GM18517 (cell line): ENCODE measurements around the gene DENND2D.
"Not testable (repeated sequence)": the region's sequence is repeated elsewhere in the genome, so short reads cannot be mapped to it uniquely, and the experiment has no call there.

Experiments used
- ATAC-seq: cut with Tn5 transposase; IDR thresholded peaks from one replicate; pipeline ENCODE4 v1.9.1; 2021; ENCODE audit warnings: mild to moderate bottlenecking, moderate library complexity; ENCODE audit not compliant: unreplicated experiment

Gene DENND2D

DNA sequence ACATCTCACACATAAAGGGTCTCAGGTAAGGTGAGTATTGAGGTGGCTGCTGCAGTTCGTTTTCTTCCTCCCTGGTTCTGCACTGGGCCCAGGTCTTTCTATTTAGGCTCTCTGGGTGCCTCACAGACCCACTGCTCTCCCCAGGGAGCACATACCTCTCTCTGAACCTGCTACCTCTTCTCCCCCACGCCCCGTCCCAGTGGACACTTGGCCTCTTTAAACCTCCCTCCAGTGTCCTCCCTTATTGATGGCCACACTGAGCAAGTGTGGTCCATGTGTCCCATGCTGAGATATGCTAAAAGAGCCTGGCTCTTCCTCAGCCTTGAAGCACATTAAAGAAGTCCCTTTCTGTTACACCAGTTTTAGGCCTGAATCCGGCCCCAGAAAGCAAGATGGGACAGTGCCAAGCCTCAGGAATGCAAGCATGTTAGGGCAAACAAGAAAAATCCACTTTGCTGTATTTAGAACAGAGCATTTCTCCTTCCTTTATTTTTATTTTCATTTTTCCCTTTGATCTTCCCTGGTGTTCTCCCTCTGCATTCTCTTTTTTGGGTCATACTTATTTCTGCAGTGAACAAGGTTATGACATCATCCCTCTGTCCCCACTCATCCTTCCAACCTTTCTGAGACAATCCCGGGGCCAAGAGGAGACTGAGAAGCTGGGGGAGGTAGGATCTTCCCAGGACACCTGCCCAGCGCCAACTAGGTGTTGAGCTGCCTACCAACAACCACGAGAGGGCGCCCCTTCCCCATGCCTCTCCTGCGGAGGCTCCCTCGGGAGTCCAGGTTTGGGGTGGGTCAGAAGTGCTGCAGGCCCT lies 22.1 kb upstream of the DENND2D start:
- no peak for ATAC-seq

DNA sequence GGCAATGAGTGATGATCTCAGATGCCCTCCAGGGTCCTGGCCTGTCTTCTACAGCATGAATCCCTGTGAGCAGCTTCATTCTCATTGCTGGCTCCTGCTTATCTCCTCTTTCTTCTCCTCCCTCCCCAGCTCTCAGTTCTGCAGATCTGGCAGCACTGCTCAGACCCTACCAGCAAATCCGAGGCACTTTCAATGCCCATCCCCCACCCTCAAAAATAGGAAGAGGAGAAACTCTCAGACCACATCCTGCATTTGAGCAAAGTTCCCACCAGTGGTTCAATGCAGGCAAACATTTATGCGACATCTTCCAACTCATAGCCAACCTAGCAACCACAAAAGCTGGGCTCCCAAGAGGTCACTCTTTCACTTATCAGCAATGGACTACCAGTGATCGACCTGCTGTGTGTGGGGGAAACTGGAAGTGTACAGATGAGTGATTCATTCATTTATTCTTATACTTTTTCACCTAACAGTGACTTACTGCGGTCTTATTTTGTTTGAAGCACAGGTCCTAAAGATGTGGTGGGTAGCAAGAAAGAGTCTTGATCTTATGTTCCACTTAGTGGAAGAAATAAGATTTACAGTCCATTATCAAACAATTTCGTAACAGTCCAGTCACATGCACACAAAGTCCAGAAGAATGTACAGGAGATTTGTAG lies 21.3 kb upstream of the DENND2D start:
- peak; percentile 55 for ATAC-seq

DNA sequence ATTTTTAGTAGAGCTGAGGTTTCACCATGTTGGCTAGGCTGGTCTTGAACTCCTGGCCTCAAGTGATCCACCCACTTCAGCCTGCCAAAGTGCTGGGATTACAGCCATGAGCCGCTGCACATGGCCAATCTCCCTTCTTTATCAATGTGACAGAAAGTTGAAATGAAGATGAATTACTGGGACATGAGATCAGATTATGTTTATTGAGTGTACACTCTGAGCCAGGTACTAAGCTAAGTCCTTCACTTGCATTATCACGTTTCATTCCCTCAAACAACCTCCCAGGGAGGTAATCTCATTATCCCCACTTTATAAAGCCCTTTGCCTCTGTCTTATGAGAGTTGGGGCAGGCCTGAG lies 20.8 kb upstream of the DENND2D start:
- ATAC-seq, result no peak

DNA sequence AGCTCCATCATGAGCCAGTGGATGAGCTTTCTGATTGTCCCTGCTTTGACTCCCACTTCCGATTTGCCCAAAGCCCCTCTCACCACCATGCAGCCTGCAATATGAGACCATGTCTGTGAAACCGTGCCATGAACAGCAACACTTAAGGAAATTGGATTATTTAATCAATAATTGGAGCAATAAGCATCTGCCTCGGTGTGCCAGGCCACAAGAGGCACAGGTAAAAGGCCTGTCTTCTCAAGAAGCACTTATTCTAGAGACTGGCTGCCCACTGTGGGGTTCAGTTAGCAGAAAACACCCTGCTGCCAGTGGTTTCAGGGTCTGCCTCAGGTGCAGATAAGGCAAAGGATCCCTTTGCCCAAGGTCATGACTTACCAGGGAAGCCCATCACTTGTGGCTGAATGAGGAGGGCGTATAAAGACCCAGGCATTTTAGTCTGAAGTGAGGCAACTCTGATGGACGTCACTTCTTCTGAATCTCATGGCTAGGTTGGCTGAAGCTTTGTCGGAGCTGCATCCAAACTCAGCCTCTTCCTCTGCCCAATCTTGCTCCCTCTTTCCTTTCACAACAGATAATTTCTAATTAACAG lies 19.9 kb upstream of the DENND2D start:
- no peak for ATAC-seq

DNA sequence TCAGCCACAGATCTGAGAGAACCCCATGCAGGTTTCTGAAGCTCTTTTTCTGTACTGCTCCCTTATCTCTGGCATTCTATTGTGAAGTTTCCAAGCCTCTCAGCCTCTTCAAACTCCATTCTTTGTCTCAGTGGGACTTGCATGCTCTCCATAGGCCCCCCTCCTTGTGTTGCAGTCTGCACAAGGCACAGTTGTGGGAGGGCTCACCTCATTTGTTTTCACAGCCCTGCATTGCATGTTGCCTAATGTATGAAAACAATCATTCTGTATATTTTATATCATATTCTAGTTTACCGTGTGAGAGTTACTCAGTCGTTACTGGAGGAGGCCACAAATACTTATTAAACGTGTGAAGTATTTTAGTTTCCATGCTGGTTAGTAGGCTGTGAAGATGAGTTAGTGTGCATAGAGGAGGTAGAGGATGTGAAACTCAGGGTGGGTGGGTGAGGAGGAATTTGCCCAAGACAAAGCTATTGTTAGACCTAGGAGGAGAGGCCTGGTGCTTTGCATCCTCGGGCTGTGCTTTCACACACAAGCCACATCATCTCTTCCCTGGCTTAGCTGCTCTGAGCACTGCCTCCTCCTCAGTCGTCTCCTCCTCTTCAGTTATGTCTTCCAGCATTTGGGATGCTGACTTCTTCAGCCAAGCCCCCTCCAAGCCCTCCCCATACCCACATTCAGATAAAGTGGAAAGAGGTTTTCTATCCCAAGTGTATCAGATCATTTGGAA lies 19.3 kb upstream of the DENND2D start:
- peak; percentile 29 for ATAC-seq

DNA sequence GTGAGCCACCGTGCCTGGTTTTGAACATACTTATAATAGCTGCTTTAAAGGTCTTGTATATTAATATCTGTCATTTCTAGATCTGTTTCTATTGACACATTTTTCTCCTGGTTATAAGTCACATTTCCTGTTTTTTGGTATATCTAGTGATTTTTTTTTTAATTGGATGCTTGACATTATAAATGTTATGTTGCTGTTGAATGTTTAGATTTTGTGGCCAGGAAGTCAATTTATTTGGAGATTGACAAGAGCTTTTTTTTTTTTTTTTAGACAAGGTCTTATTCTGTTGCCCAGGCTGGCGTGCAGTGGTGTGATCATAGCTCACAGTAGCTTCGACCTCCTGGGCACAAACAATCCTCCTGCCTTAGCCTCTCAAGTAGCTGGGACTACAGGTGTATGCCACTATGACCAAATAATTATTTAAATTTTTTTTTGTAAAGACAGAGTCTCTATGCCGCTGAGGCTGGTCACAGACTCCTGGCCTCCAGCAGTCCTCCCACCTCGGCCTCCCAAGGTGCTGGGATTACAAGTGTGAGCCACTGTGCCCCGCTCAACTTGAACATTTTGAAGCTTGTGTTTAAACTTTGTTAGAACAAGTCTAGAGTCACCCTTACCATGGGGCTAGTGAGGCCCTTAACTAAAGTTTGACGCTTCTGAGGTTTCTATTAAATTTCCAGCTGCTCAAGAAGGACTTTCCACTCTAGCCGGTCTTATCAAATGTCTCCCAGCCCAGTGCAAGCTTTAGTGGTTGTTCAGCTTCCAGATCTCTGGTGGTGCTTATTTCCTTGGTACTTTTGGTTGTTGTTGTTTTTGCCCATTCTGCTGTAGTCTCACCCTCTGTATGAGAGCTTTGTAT lies 18.5 kb upstream of the DENND2D start:
- ATAC-seq, result no peak

DNA sequence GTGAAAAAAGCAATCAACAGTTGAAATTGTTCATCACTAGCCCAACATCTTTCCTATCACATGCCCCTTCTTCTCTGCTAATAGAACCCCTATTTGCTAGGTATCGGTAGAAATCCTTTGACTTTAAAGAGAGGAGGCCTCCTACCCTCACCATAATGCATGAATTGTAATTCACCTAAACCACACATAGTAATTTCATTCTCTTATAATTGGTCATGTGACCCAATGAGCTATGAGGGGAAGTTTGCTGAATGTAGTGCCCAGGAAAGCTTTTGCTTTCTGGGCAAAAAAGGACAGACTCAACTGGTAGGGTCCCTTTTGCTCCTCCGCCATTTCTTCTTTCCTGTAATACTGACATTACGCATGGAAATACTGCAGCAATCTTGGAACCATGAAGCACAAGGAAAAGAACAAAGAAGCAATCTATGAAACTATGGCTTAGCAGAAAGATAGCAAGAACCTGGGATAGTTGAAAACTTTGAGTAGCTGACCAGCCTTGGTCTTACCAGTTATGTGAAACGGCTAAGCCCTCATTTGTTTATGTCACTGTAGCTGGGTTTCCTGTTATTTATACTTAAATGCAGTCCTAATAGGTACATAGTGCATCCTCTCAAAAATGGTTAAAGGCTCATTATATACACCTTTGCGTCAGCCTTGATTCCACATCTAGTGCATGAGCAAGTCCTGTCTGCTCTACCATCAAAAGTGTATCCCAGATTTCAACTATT lies 16.9 kb upstream of the DENND2D start:
- ATAC-seq, result no peak

DNA sequence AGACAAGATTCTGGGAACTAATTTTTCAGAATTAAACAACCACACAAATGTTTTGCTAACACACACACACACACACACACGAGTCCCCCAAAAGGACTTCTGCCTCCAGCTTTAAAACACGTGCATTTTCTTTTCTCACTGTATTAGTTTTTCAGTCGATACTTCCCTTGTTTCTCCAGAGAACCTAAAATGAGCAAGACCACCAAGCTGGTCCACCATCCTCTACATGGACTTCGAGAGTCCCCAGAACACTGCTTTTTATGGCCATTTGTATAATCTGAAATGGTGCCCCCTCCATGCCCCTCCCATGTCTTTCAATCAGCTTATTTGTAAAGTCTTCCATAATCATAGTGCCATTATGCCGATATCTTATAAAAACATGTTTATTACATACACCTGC lies 16.3 kb upstream of the DENND2D start:
- ATAC-seq, result no peak

DNA sequence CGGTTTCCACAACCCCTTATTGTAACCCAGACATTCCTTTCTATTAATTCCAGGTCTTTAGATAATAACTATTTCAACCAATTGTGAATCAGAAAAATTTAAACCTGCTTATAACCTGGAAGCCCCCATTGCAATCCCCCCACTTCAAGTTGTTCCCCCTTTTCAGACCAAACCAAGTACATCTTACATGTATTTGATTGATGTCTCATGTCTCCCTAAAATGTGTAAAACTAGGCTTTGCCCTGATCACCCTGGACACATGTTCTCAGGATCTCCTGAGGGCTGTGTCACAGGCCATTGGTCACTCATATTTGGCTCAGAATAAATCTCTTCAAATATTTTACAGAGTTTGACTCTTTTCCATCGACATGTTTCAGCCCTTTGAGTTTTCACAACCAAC lies 14.8 kb upstream of the DENND2D start:
- not testable (repeated sequence) for ATAC-seq

DNA sequence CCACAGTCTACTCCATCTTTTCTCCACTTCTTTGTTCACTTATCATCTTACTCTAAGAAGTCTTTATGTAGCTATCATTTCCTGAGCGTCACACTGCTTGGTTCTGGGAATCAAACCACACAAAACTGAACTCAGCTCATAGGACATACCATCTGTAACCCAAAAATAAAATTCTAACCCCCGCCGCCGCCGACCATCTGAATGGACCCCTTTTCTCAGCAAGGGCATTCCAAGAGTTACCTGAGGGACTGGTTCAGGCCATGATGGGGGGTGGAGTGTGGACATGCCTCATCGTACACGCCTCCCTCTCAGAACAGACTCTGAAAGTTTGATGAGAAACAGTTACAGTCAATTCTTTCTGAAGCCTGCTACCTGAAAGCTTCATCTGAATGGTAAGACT lies 14.4 kb upstream of the DENND2D start:
- no peak for ATAC-seq

DNA sequence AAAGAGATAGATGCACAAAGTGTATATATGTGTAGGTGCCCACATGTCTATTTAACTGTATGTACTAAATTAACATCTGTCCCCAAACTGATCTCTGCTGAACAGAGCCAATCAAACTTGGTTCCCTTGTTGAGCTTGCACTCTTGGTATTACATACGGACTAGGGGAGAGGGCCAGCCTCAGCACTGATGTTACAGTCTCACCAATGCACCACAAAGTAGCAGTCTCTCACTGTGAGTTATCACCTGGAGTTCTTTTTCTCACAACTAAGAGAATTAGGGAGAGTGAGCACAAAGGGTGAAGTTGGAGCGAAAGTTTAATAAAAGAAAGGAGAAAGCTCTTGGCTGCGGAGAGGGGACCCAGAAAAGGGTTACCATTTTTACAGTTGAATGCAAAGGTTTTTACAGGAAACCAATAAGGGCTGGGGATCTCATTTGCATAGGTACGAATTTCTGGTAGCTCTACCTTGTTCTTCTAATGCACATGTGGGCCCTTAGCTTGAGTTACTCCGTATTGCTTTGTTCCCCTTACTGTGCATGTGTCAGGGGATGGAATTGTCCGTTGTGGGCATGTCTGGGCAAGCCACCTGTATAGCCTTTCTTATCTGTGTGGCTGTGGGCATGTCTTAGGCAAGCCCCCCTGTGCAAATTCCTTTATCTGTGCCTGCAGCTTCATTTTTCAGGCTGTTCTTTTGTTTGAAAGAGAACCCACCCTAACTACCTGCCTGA lies 13.8 kb upstream of the DENND2D start:
- no peak for ATAC-seq

DNA sequence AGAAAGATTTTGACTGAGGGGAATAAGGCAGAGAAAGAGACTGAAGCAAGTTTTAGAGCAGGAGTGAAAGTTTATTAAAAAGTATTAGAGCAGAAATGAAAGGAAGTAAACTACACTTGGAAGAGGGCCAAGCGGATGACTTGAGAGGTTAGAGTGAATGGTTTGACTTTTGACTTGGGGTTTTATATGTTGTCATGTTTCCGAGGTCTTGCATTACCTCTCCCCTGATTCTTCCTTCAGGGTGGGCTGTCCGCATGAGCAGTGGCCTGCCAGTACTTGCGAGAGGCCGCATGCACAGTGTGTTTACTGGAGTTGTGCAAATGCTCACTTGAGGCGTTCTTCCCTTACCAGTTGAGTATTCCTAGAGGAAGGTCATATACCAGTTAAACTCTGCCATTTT lies 13.0 kb upstream of the DENND2D start:
- no peak for ATAC-seq

DNA sequence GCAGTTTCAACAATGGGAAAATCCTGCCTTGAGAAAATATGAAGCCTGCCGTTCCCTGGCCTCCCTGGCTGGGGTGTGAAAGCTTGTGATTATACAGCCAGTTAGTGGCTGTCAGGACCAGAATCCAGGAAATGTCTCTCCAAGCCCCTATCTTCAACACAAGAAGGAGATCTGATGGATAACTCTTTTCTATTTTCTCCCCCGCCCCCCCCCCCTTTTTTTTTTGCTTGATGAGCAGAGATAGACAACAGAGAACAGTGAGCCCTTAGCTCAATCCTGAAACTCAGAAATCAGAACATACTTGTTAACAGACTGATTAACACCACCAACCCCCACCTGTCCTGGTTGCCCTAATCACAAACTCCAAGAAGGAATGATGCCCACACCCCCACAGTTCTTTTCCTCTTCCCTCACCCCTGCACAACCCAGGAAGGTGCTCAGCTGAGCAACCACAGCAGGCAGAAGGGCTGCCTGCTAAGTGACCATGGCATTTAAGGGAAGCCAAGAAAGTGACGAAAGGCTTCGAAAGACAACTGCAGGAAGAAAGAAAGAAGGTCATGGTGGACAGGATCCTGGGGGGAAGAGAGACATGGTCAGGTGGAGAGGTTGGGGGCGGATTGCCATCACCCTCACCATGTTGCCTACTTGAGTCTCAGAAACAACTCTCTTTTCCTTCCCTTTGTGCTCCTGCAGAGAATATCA lies 12.3 kb upstream of the DENND2D start:
- no peak for ATAC-seq

DNA sequence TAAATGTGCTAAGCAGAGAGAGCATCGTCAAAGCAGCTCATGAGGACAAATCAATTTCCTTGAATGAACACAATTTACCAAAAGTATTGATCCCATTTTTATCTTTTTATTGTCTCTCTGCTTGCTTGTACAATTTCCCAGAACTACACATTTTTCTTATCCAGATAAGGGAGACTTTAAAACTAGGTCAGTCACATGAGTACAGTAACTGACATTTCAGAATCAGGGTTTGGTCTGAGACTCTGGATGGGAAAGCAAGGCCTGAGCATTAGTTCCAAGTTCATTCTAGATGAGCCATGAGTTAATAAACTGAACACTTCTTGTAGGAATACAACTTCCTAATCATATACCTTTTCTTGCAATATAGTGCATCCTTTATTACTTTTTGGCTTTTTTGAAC lies 11.5 kb upstream of the DENND2D start:
- no peak for ATAC-seq

DNA sequence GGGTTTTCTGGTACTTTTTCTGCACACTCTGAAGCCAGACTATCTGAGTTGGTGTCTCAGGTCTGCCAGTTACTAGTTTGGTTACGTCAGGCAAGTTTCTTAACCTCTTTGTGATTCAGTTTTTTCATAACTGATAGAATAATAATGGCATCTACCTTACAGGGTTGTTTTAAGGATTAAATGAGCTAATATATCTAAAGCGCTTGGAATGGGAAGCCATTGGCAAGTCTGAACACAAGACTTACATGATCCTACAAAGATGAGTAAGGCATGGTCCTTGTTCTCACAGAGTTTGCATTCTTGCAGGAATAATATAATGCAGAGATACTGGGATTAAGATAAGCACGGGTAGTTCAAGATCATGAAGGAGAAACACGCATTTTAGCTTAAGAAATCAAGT lies 9.2 kb upstream of the DENND2D start:
- ATAC-seq, result no peak

DNA sequence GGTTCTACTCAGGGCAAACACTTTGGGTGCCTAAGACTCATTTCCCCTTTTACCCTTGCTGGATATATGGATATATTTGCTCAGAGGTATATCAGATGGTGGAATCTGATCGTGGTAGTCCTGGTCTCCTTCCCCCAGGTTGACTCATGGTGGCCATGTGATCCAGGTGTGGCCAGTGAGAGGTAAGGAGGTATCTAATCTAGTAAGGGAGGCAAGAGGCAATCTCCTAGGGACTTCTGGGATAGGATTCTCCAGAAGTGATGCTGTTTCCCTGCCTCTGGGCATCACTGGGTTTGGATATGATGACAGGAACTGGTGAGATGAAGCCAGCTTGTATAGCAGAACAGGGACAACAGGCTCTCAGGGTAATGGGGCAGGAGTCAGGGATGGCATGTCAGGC lies 8.5 kb upstream of the DENND2D start:
- ATAC-seq, result no peak

DNA sequence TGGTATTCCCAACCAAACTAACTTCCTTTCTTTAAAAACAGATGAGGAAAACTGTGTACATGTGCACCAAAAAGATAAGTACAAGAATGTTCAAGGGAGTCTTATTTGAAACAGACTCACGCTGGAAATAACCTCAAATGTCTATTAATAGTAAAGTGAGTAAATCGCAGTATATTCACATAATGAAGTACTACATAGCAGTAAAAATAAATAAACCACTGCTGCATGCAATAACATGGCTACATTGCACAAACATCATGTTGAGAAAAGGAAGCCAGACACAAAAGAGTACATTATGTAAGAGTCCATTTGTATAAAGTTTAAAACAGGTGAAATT lies 5.2 kb upstream of the DENND2D start:
- ATAC-seq, result no peak

DNA sequence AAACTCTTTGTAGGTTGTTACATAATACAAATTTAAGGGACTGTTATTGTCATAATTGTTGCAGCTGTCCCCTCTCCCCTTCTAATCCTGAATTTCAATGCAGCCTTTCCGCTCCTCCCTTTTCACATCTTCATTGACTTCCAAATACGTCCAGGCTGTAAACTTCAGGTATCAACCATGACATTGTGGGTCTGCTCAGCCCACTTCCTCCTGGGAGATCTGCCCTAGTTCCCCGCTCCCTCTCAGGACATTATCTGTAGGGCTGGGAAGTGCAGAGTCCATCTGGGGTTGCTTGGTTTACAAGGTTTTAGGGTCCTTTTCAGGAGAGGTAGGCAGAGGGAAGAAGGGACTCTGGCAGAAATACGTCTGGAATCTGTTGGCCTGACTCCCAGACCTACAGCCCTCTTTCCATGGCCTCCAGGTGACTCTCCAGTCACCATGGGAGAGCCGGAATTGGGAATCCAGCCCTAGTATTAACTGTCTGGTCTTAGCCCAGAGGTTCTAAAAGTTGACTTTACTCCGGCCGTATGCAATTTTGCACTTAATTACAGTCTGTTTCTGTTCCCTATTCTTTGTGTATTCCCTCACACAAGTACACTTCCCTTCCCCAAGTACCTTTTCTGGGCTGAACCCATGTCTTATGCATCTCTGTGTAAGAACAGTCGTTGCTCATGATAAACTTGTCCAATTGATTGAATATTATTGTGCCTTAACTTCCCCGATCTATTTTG lies 4.7 kb upstream of the DENND2D start:
- ATAC-seq, result no peak
